ENCODE measurements around the gene UPB1.

Gene UPB1

GRCh38 chr22:24494528-24495364 lies at the start of gene UPB1:
UPB1 (plus strand) TSS chr22:24495332; CDS start chr22:24495404, 72 bp downstream.
- no peak for DNase-seq (ENCODE audit: low read depth in 2 of 3, low spot score in 2 of 3)

DNA sequence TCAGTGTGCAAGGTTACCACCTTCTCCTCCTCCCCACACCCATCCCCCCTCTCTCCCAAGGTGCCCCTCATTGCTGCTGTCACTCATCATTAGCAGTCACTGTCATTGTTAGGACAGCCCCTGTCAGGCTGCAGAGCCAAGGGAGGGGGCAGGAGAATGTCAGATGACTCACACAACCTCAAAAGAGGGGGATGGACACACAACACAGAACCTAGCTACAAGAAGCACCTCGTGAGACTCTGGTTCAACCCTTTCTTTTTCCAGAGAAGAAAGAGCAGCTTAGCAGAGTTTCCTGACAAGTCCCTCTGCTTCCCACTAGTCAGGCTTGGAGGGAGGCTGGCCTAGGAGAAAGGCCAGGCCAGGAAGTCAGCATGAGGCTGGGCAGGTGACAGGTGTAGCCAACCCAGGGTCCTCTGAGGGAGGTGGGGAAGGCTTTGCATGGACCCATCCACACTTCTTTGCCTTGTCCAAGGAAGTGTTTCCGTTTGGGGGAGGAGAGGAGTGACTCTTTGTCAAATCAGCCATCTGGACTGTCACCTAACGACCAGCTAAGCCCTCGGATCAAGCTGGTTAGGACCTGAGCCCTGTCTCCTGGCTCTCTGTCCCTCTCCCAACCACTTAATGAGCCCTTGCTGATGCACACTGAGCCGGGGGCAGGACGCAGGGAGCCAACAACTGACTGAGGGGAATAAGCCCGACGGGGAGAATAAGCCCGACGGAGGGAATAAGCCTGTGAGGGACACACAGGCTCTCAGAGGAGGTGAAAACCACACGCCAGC lies 49.5 kb upstream of the UPB1 start:
- no peak for DNase-seq (ENCODE audit: low read depth in 2 of 3, low spot score in 2 of 3)

- DNase-seq (ENCODE audit: low read depth in 2 of 3, low spot score in 2 of 3) = no peak
Observed at GRCh38 chr22:24446260-24446611, 48.9 kb upstream of the UPB1 start.

DNA sequence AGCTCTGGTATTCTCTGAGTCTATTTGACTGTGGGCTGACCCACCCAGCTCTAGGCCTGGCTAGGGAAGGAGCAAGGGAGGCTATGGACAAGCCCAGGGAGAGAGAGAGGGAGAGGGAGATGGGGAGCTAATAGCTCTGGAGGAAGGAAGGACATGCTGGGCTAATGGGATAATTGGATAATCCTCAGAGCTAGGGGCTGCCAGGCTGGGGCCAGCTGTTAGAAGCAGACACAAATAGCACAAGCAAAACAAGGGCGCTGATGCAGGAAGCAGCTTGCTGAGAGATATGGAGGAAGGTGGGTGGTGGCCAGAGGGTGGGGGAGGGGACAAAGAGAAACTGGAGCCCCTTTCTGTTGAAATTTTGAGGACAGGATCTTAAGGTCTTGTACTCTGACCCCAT lies 44.5 kb upstream of the UPB1 start:
- no peak for DNase-seq (ENCODE audit: low read depth in 2 of 3, low spot score in 2 of 3)

DNA sequence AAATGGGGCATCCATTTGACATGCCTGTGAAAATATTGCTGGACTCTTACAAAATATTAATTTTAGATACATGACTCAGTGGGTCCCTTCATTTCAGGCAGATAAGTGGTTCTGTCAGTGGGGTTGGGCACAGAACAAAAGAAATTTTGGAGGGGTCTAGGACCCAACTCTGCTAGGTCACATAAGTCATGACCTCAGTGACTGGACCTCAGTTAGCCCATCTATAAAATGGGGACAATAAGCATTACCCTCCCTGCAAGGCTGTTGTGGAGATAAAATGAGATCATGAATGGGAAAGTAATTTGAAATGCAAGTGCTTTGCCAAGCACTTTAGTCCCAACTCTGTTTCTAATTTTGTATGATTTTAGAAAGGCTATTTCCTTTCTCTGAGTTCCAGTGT lies 44.0 kb upstream of the UPB1 start:
- DNase-seq (ENCODE audit: low read depth in 2 of 3, low spot score in 2 of 3) = no peak

- no peak for DNase-seq (ENCODE audit: low read depth in 2 of 3, low spot score in 2 of 3)
Observed at GRCh38 chr22:24453853-24454252, 41.3 kb upstream of the UPB1 start.

- DNase-seq (ENCODE audit: low read depth in 2 of 3, low spot score in 2 of 3) = no peak
Observed at GRCh38 chr22:24455039-24455438, 40.1 kb upstream of the UPB1 start.

DNA sequence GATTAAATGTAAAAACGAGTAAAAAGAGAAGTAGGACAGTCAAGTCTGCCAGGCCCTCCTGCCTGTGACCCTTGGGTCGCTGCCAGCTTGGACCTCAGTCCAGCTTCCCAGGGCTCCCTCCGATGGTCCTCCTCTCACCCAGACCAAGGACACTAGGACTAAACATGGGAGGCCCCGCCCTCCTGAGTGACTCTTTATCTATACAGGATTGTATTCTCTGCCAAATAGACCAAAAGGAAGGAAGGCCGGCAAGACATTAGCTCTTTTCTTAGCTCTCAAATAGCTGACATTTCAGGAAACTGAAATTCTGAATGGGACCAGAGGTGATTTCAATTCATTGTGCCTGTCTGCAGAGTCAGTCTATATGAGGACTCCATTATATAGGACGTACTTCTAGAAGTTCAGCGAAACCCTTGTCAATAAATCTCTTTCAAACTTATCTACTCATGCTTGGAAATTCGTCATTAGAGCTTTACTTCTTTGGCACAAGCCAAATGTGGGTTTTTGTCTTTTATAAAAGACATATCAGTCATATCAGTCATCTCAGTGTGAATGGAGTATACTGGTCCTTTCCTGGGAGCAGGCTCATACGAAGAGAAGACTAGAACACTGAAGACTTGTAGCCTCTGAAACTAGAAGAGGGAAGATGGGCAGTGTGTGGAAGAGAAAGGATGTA lies 39.2 kb upstream of the UPB1 start:
- DNase-seq (ENCODE audit: low read depth in 2 of 3, low spot score in 2 of 3) = no peak

- DNase-seq (ENCODE audit: low read depth in 2 of 3, low spot score in 2 of 3) = no peak
Observed at GRCh38 chr22:24457894-24458420, 37.2 kb upstream of the UPB1 start.

- DNase-seq (ENCODE audit: low read depth in 2 of 3, low spot score in 2 of 3) = no peak
Observed at GRCh38 chr22:24459911-24460310, 35.2 kb upstream of the UPB1 start.

DNA sequence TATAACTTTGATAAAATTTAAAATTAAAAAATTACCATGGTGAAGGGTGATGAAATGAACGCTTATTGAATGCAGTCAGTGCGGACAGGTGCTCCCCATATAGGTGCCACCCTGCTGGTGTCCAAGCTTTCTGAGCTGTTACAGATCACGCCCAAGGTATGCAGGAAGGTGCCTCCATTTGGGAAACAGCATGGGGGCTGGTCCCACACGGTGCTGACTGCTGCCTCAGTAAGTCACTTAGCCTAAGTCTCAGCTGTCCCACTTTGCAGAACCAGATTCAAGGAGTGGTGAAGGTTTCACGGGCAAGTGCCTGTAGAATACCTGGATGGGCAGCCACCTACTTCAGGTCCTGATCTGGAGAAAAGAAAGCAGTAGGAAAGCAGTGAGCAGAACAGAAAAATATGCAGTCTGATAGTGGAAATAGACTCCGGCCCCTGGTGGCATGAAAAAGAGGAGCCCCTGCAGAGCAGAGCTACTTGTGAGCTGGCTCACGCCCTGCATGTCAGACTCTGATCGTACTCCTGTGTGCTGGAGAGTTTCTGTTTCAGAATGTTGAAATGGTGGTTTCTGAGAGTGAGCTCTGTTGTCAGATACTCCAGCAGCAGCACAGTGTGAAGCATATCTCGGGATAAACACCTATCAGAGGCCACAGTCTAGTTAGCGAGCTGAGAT lies 34.6 kb upstream of the UPB1 start:
- DNase-seq (ENCODE audit: low read depth in 2 of 3, low spot score in 2 of 3) = no peak

- no peak for DNase-seq (ENCODE audit: low read depth in 2 of 3, low spot score in 2 of 3)
Observed at GRCh38 chr22:24463071-24463760, 31.9 kb upstream of the UPB1 start.

DNA sequence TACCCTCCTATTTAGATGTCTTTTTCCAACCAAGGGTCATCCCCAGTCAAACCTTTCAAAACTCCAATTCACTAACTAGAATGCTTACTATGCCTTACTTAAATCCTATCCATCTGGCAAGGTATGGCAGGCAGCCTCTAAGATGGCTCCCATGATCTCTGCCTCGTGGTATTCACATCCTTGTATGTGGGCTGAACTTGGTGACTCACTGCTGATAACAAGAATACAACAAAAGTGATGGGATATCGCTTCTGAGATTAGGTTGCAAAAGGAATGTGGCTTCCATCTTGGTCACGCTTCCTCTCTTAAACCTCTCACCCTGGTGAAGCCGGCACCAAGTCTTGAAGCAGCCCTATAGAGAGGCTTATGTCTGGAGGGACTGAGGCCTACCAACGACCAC lies 29.6 kb upstream of the UPB1 start:
- DNase-seq (ENCODE audit: low read depth in 2 of 3, low spot score in 2 of 3) = no peak

DNA sequence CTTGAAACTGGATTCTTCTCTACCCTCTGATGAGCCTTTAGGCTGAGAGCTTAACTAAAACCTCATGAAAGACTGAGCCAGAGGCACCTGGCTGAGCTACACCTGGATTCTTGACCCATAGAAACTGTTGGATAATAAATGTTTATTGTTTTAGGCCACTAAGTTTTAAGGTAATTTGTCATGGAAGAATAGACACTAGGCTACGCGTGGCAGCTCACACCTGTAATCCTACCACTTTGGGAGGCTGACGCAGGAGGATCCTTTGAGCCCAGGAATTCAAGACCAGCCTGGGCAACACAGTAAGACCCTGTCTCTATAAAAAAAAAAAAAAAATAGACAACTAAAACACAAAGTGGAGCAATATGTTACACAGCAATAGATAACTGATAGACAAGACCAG lies 29.2 kb upstream of the UPB1 start:
- DNase-seq (ENCODE audit: low read depth in 2 of 3, low spot score in 2 of 3) = no peak

GRCh38 chr22:24466716-24467328 lies 28.3 kb upstream of the UPB1 start:
- DNase-seq (ENCODE audit: low read depth in 2 of 3, low spot score in 2 of 3) = no peak

DNA sequence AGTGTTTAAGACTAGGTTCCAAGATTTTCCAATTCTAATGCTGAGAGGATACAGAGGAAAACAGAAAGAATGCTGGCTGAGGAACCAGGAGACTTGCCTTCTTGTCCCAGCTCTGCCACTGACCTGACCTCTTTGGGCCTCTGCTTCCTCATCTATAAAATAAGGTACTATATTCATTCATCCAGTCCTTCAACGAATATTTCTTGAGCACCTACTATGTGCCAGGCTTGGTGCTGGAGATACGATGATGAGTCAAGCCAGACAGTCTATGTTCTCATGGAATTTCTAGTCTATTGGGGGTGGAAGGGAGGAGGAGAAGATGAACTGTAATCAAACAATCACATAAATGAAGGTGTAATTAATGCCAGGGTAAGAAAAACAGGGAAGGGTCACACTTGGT lies 27.8 kb upstream of the UPB1 start:
- DNase-seq (ENCODE audit: low read depth in 2 of 3, low spot score in 2 of 3) = no peak

DNA sequence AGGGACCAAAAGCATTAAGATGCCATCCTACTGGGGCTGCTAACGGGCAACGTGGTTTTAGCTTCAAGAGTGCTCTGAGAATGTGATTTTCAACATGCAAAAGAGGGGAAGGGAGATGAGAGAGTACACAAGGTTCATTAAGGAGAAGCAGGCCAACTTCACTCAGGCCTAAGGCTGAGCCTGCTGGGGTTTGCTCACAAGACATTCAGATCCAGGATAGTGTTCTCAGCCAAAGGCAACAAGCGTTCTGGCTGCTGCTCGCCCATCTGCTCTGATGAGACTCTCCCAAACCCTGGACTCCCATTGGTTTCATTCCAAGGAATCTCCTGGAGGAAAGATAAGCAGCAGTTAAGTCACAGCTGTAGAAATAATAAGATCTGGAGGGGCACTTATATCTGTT lies 23.6 kb upstream of the UPB1 start:
- no peak for DNase-seq (ENCODE audit: low read depth in 2 of 3, low spot score in 2 of 3)

- no peak for DNase-seq (ENCODE audit: low read depth in 2 of 3, low spot score in 2 of 3)
Observed at GRCh38 chr22:24473284-24473683, 21.8 kb upstream of the UPB1 start.

GRCh38 chr22:24474221-24474620 lies 20.9 kb upstream of the UPB1 start:
- no peak for DNase-seq (ENCODE audit: low read depth in 2 of 3, low spot score in 2 of 3)

- DNase-seq (ENCODE audit: low read depth in 2 of 3, low spot score in 2 of 3) = no peak
Observed at GRCh38 chr22:24474649-24475255, 20.4 kb upstream of the UPB1 start.

All from activated CD8-positive, alpha-beta memory T cell treated with anti-CD3 and anti-CD28 coated beads for 48 hours (primary cell).